ENCODE data around the gene APLP2. TPM values are rescaled to one million over a fixed set of nuclear protein-coding genes. Genes with fewer than 3 reads are reported as not detected.

Gene APLP2
- total and polyA plus RNA-seq, 4 donors: 190 to 337 (median 233) TPM

DNA sequence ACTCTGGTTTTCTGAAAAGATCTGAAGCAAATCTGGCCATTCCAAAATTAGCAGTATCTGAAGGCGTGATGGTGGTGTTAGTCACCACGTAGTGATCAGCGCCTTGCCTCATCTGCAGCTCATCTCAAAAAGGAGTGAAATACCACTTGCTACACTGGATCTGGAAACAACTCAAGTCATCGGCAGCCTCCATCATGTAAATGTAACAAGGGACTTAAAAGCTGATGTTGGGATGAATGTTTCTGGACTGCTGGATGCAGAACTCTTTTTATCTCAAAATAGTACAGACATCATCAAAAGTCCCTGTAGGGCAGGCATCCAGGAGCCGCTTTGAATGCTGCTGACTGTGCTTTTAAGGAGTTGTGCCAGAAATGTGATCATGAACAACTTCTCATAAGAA is 14.1 kb upstream of the APLP2 start:
- H3K27me3 ChIP-seq (ENCODE audit: control insufficient read depth in 4 of 4, insufficient read depth in 4 of 4, low read length in 3 of 4): no peaks in the 10 kb centered on the region
- no peak overlapping the region for H3K9ac ChIP-seq (ENCODE audit: low read depth in 1 of 2, low read length in 2 of 2)
- TF ChIP-seq HNF4G (IDR thresholded peaks at IDR 0.05): no peak
- TF ChIP-seq, protein P1, sequence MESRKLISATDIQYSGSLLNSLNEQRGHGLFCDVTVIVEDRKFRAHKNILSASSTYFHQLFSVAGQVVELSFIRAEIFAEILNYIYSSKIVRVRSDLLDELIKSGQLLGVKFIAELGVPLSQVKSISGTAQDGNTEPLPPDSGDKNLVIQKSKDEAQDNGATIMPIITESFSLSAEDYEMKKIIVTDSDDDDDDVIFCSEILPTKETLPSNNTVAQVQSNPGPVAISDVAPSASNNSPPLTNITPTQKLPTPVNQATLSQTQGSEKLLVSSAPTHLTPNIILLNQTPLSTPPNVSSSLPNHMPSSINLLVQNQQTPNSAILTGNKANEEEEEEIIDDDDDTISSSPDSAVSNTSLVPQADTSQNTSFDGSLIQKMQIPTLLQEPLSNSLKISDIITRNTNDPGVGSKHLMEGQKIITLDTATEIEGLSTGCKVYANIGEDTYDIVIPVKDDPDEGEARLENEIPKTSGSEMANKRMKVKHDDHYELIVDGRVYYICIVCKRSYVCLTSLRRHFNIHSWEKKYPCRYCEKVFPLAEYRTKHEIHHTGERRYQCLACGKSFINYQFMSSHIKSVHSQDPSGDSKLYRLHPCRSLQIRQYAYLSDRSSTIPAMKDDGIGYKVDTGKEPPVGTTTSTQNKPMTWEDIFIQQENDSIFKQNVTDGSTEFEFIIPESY (IDR thresholded peaks at IDR 0.05): no peak
- no peak for TF ChIP-seq JUND (IDR thresholded peaks at IDR 0.05)
- TF ChIP-seq, protein P2, sequence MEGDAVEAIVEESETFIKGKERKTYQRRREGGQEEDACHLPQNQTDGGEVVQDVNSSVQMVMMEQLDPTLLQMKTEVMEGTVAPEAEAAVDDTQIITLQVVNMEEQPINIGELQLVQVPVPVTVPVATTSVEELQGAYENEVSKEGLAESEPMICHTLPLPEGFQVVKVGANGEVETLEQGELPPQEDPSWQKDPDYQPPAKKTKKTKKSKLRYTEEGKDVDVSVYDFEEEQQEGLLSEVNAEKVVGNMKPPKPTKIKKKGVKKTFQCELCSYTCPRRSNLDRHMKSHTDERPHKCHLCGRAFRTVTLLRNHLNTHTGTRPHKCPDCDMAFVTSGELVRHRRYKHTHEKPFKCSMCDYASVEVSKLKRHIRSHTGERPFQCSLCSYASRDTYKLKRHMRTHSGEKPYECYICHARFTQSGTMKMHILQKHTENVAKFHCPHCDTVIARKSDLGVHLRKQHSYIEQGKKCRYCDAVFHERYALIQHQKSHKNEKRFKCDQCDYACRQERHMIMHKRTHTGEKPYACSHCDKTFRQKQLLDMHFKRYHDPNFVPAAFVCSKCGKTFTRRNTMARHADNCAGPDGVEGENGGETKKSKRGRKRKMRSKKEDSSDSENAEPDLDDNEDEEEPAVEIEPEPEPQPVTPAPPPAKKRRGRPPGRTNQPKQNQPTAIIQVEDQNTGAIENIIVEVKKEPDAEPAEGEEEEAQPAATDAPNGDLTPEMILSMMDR (IDR thresholded peaks at IDR 0.05; ENCODE audit: low read depth, low read length, missing input control): no peak
- TF ChIP-seq NR2F2 (IDR thresholded peaks at IDR 0.05): no peak
- TF ChIP-seq EGR1 (IDR thresholded peaks at IDR 0.05; ENCODE audit: low read depth in 2 of 2): no peak
- no peak for TF ChIP-seq GABPA (IDR thresholded peaks at IDR 0.05 in 1 of 2, conservative IDR thresholded peaks at IDR 0.05 in 1 of 2)
- TF ChIP-seq, protein P3, sequence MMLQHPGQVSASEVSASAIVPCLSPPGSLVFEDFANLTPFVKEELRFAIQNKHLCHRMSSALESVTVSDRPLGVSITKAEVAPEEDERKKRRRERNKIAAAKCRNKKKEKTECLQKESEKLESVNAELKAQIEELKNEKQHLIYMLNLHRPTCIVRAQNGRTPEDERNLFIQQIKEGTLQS (IDR thresholded peaks at IDR 0.05): no peak
- TF ChIP-seq FOXA2 (IDR thresholded peaks at IDR 0.05): no peak
- TF ChIP-seq, protein P4, sequence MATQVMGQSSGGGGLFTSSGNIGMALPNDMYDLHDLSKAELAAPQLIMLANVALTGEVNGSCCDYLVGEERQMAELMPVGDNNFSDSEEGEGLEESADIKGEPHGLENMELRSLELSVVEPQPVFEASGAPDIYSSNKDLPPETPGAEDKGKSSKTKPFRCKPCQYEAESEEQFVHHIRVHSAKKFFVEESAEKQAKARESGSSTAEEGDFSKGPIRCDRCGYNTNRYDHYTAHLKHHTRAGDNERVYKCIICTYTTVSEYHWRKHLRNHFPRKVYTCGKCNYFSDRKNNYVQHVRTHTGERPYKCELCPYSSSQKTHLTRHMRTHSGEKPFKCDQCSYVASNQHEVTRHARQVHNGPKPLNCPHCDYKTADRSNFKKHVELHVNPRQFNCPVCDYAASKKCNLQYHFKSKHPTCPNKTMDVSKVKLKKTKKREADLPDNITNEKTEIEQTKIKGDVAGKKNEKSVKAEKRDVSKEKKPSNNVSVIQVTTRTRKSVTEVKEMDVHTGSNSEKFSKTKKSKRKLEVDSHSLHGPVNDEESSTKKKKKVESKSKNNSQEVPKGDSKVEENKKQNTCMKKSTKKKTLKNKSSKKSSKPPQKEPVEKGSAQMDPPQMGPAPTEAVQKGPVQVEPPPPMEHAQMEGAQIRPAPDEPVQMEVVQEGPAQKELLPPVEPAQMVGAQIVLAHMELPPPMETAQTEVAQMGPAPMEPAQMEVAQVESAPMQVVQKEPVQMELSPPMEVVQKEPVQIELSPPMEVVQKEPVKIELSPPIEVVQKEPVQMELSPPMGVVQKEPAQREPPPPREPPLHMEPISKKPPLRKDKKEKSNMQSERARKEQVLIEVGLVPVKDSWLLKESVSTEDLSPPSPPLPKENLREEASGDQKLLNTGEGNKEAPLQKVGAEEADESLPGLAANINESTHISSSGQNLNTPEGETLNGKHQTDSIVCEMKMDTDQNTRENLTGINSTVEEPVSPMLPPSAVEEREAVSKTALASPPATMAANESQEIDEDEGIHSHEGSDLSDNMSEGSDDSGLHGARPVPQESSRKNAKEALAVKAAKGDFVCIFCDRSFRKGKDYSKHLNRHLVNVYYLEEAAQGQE (IDR thresholded peaks at IDR 0.05): no peak
- no peak for TF ChIP-seq TAF1 (conservative IDR thresholded peaks at IDR 0.05)
- no peak for TF ChIP-seq SP1 (IDR thresholded peaks at IDR 0.05)
- no peak for TF ChIP-seq YY1 (IDR thresholded peaks at IDR 0.05)
- TF ChIP-seq HNF4A (conservative IDR thresholded peaks at IDR 0.05): no peak
- TF ChIP-seq RXRA (IDR thresholded peaks at IDR 0.05): no peak
- no peak for TF ChIP-seq FOXA1 (IDR thresholded peaks at IDR 0.05)
- TF ChIP-seq, protein P5, sequence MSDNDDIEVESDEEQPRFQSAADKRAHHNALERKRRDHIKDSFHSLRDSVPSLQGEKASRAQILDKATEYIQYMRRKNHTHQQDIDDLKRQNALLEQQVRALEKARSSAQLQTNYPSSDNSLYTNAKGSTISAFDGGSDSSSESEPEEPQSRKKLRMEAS (IDR thresholded peaks at IDR 0.05): no peak
- TF ChIP-seq RAD21 (IDR thresholded peaks at IDR 0.05): no peak
- DNase-seq (ENCODE audit: low spot score): no peak
- no peaks in the 10 kb centered on the region for H3K36me3 ChIP-seq (ENCODE audit: control insufficient read depth in 4 of 4, insufficient read depth in 3 of 4, low read depth in 1 of 4, low read length in 3 of 4)
- peaks cover 0 to 2% (median 1%) of the 10 kb centered on the region in 4 donors for H3K9me3 ChIP-seq (ENCODE audit: control insufficient read depth in 4 of 4, low read length in 3 of 4)
- H3K27ac ChIP-seq (ENCODE audit: low read depth in 1 of 2, low read length in 2 of 2): no peak overlapping the region
- no peak overlapping the region for H3K4me3 ChIP-seq (ENCODE audit: low read depth in 1 of 3, low read length in 3 of 3)
- no peaks in the 10 kb centered on the region for H3K4me1 ChIP-seq (ENCODE audit: control insufficient read depth in 4 of 4, insufficient read depth in 4 of 4, low read length in 3 of 4)
- WGBS: 76% methylated on average over 5 of the region's 5 CpGs
